HCEC 1CT (cell line): ENCODE data around the gene CRYBB1.

Experiments
- DNase-seq: peaks from one replicate; pipeline ENCODE4 v3.0.0-alpha.2; 2017

The CRYBB1 gene

GRCh38 chr22:26574001-26574723 is 43.7 kb downstream of the CRYBB1 start:
- DNase-seq, result no peak

- DNase-seq, result no peak
Observed at GRCh38 chr22:26573026-26573662, 44.7 kb downstream of the CRYBB1 start.

- no peak for DNase-seq
Observed at GRCh38 chr22:26570864-26571525, 46.8 kb downstream of the CRYBB1 start.

GRCh38 chr22:26570115-26570514 is 47.7 kb downstream of the CRYBB1 start:
- DNase-seq, result no peak

- no peak for DNase-seq
Observed at GRCh38 chr22:26568207-26568706, 49.6 kb downstream of the CRYBB1 start.

GRCh38 chr22:26567610-26568009 is 50.2 kb downstream of the CRYBB1 start:
- no peak for DNase-seq

GRCh38 chr22:26566994-26567393 is 50.8 kb downstream of the CRYBB1 start:
- DNase-seq, result no peak

- no peak for DNase-seq
Observed at GRCh38 chr22:26565889-26566288, 51.9 kb downstream of the CRYBB1 start.

GRCh38 chr22:26565181-26565580 is 52.6 kb downstream of the CRYBB1 start:
- DNase-seq, result no peak

GRCh38 chr22:26564672-26565071 is 53.2 kb downstream of the CRYBB1 start:
- DNase-seq, result no peak

- DNase-seq, result no peak
Observed at GRCh38 chr22:26564181-26564580, 53.6 kb downstream of the CRYBB1 start.

- DNase-seq, result no peak
Observed at GRCh38 chr22:26563022-26563421, 54.8 kb downstream of the CRYBB1 start.

GRCh38 chr22:26561756-26562417 is 55.9 kb downstream of the CRYBB1 start:
- DNase-seq, result no peak

- no peak for DNase-seq
Observed at GRCh38 chr22:26559961-26560575, 57.8 kb downstream of the CRYBB1 start.

GRCh38 chr22:26558248-26558895 is 59.5 kb downstream of the CRYBB1 start:
- DNase-seq, result no peak

GRCh38 chr22:26556904-26557303 is 60.9 kb downstream of the CRYBB1 start:
- DNase-seq, result no peak

GRCh38 chr22:26555478-26555877 is 62.3 kb downstream of the CRYBB1 start:
- no peak for DNase-seq

GRCh38 chr22:26554956-26555355 is 62.9 kb downstream of the CRYBB1 start:
- no peak for DNase-seq

GRCh38 chr22:26553056-26553752 is 64.6 kb downstream of the CRYBB1 start:
- DNase-seq, result peak; percentile 88

GRCh38 chr22:26552466-26552865 is 65.4 kb downstream of the CRYBB1 start:
- no peak for DNase-seq

- no peak for DNase-seq
Observed at GRCh38 chr22:26551568-26551967, 66.3 kb downstream of the CRYBB1 start.
